Activated CD8-positive, alpha-beta memory T cell treated with anti-CD3 and anti-CD28 coated beads for 48 hours (primary cell): ENCODE data around the gene NUCKS1.

Experiments used
- DNase-seq, 3 experiments: peaks; one replicate each; pipeline ENCODE4 v3.0.0-alpha.2; 2020; ENCODE audit warnings: low read depth in 2 of 3, low spot score in 2 of 3

Gene NUCKS1

DNA sequence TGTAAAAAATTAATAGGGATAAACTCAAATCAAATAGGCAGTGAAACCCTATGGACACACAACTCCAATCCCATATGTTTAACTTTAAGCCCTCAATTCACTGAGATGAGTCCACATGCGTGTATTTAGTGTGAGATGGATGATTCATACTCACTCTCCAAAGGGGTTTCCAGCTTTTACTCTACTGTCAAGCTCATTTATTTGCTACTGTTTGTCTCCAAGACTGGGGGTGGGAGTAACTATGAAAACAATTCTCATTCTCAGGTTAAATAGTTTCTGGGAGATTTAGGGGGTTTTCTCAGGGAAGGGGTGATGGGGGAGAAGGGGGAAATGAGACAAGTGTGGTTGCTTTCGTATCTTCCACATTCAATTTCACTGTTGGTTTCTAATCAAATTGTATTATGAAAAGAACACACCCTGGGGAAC, 22.6 kb upstream of the NUCKS1 start:
- DNase-seq, result no peak

DNA sequence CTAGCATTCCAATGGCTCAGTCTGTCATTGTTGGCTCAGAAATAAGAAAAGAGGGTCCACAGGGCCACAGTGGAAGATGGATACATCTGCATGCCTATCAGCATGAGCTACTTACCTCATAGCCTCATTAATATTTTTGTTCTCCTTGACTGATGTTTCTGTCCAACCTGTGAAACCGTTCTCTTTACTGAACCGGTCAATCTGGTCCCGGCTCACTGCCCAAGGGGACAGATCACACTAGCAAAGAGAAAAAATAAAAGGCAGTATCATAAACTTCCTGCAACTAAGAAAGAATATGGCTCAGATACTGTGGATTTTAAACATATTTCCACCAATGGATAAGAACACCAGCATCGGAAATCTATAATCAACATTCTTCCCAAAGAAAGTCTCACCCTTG, 20.6 kb upstream of the NUCKS1 start:
- no peak for DNase-seq

- DNase-seq, result no peak
These were observed 19.8 kb upstream of the NUCKS1 start for GRCh38 chr1:205769641-205770365.

- DNase-seq, result no peak
These were observed 17.3 kb upstream of the NUCKS1 start for GRCh38 chr1:205767248-205767647.

DNA sequence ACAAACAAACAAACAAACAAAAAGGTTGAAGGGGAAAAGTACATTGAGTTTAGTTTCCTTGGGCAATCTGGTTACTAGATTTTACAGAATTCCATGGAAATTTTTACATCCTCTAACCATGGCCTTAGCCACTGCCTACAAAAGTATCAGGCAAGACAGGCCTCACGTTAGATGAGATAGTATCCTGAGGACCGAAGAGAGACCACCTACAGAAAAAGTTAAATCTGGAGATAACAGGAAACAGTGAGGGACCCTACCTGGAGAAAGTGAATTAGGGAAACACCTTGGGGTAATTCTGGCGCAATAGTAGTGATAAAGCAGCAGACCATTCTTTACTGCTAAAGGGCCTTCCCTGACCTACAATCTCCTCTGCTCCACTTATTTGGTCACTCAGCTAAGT, 16.6 kb upstream of the NUCKS1 start:
- no peak for DNase-seq

- no peak for DNase-seq
These were observed 16.1 kb upstream of the NUCKS1 start for GRCh38 chr1:205766038-205766437.

DNA sequence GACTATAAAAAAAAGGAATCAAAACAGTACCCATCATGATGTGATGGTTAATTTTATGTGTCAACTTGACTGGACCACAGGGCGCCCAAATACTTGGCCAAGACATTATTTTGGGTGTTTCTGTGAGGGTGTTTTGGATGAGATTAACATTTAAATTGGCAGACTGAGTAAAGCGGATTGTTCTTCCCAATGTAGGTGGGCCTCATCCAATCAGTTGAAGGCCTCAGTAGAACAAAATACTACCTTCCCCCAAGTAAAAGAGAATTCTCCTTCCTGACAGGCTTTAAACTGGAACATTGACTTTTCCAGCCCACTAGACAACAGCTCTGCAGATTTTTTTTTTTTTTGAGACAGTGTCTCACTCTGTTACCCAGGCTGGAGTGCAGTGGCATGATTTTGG, 14.6 kb upstream of the NUCKS1 start:
- DNase-seq, result no peak

- DNase-seq, result no peak
These were observed 14.0 kb upstream of the NUCKS1 start for GRCh38 chr1:205763980-205764379.

DNA sequence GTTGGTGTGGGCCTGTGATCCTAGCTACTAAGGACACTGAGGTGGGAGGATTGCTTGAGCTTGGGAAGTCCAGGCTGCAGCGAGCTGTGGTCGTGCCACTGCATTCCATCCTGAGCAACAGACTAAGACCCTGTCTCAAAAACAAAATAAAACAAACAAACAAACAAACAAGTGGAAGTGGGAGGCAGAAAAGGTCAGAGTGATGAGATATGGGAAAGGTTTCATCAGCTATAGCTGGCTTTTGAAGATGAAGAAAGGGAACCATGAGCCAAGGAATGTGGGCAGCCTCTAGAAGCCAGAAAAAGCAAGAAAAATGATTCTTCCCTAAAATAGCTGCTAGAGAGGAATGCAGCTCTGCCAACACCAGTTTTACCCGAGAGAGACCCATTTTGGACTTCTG, 10.6 kb upstream of the NUCKS1 start:
- DNase-seq, result no peak

DNA sequence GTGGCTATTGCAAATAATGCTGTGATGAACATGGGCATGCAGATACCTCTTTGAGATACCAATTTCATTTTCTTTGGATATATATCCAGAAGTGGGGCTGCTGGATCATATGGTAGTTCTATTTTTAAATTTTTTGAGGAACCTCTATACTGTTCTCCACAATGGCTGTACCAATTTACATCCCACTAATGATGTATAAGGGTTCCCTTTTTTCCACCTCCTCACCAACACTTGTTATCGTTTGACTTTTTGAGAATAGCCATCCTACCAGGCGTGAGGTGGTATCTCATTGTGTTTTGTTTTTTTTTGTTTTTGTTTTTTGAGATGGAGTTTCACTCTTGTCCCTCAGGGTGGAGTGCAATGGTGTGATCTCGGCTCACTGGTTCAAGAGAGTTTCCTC, 6.6 kb upstream of the NUCKS1 start:
- DNase-seq, result no peak

- DNase-seq, result no peak
These were observed 4.9 kb upstream of the NUCKS1 start for GRCh38 chr1:205754857-205755256.

GRCh38 chr1:205751036-205751651, 1.2 kb upstream of the NUCKS1 start:
- no peak for DNase-seq

GRCh38 chr1:205749234-205750137, 496 bp downstream of the NUCKS1 start:
- peak; percentile 87 to 96 (median 88) for DNase-seq

- DNase-seq, result no peak
These were observed 1.4 kb downstream of the NUCKS1 start for GRCh38 chr1:205748403-205749233.

DNA sequence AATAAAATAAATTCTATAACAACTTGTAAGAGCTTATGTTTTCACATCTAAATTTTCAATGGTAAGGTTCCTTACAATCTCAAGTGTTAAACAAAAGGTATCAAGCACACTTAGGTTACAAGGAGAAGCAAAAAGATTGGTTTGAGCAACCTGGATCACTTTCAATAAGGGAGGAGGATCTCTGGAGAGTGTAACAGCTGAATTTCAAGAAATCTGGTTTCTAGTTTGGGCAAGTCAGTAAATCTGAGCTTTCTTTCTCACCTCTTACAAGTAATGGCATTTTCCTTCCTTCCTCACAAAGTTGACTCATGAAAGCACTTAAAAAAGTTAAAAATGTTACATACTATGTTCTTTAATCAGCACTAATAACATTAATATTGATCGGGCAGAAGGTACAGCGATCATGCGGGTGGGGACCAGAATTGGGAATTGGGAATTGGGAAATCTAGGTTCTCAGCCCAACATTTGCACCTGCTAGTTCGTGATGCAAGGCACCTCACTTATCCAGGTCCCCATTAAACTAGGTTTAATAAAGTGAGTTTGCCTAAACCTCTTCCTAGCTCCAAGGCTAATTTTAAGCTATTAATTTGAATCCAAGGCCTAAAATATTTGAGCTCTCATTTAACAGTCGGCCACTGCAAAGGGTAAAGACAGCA, 3.1 kb downstream of the NUCKS1 start:
- no peak for DNase-seq

DNA sequence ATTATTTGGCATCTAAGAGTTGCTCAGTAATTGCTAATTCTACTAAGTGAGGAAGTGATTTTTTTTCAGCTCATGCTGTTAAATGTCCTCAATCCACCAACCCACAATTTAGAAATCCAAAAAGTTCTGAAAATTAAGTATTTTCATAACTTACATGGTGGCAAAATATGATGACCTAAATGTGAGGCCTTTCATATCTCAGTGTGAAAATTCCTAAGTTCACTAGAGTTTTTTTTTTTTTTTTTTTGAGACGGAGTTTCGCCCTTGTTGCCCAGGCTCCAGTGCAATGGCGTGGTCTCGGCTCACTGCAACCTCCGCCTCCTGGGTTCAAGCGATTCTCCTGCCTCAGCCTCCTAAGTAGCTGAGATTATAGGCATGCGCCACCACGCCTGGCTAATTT, 5.6 kb downstream of the NUCKS1 start:
- DNase-seq, result no peak

GRCh38 chr1:205743977-205744376, 6.0 kb downstream of the NUCKS1 start:
- no peak for DNase-seq

GRCh38 chr1:205741681-205742080, 8.3 kb downstream of the NUCKS1 start:
- no peak for DNase-seq

DNA sequence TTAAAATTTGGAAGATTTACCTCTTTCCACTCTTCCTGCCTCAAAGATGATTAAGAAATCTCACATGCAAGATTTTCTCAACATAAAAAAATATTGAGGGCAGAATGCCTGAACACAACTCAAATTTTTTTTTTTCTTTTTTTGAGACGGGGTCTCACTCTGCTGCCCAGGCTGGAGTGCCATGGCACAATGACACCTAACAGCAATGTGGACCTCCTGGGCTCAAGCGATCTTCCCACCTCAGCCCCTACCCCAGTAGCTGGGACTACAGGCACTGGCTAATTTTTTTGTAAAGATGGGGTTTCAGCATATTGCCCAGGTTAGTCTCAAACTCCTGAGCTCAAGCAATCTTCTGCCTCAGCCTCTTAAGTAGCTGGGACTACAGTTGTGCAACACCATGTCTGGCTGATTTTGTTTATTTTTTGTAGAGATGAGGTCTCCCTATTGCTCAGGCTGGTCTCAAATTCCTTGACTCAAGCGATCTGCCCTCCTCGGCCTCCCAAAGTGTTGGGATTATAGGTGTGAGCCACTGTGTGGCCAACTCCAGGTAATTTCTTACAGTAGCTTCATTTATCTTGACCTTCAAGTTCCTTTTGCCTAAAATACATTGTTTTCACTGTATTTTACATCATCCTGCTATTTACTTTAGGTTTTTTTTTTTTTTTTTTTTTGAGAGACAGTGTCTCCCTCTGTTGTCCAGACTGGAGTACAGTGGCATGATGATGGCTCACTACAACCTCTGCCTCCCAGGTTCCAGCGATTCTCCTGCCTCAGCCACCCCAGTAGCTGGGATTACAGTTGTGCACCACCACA, 10.4 kb downstream of the NUCKS1 start:
- no peak for DNase-seq

DNA sequence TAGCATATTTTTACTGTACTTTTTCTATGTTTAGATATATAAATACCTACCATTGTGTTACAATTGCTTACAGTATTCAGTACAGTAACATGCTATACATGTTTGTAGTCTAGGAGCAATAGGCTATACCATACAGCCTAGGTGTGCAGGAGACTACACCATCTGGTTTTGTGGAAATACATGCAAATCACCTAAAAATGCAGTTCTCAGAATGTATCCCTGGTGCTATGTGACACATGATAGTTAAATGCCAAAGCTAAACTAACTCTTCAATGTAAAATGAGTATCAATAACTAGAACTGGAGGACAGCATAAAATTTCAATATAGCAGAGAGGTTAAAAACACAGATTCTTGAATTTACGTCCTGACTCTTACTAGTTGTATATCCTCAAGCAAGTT, 14.8 kb downstream of the NUCKS1 start:
- DNase-seq, result no peak
